ENCODE data around the gene PKHD1.

DNA sequence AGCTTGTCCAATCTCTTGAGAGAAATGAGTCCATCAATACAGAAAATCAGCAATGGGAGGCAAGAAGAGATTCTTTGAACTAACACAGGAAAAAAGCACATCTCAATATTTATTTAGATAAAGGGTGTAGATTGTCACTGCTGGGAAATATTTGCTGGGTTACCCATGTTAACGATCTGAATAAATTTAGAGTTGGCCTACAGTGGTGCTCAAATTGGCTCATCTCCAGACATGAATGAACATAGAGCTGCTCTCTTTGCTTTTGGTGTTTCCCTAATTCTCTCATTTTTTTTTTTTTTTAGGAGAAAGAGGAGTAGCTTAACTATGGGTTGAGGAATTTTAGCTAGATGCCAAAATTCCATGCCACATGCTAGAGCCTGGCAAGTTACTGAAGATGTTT is 471.2 kb downstream of the PKHD1 start:
- no peak for TF ChIP-seq EZH2 (IDR thresholded peaks at IDR 0.05; ENCODE audit: low read depth, low read length, severe bottlenecking)
- no peak for TF ChIP-seq CTCF (IDR thresholded peaks at IDR 0.05; ENCODE audit: control extremely low read depth in 1 of 3, insufficient read depth in 1 of 3, low read depth in 1 of 3, low read length in 3 of 3)
- TF ChIP-seq POLR2AphosphoS5 (IDR thresholded peaks at IDR 0.05; ENCODE audit: low read depth, low read length) = no peak
- TF ChIP-seq TAF1 (IDR thresholded peaks at IDR 0.05; ENCODE audit: low read depth, low read length) = no peak
- TF ChIP-seq POLR2A (IDR thresholded peaks at IDR 0.05; ENCODE audit: control extremely low read depth in 1 of 2, low read depth in 2 of 2, low read length in 2 of 2) = no peak
- TF ChIP-seq CBX8 (IDR thresholded peaks at IDR 0.05; ENCODE audit: borderline replicate concordance, low read depth, low read length) = no peak
- no peak for TF ChIP-seq NRF1 (IDR thresholded peaks at IDR 0.05; ENCODE audit: low read depth, low read length)
- TF ChIP-seq, protein P1, sequence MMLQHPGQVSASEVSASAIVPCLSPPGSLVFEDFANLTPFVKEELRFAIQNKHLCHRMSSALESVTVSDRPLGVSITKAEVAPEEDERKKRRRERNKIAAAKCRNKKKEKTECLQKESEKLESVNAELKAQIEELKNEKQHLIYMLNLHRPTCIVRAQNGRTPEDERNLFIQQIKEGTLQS (IDR thresholded peaks at IDR 0.05; ENCODE audit: insufficient read depth, low read depth, low read length) = no peak
- no peak for TF ChIP-seq MAFK (IDR thresholded peaks at IDR 0.05; ENCODE audit: low read depth, low read length)
- no peak for TF ChIP-seq CEBPB (IDR thresholded peaks at IDR 0.05; ENCODE audit: low read depth, low read length)
- no peak for TF ChIP-seq FOSL1 (IDR thresholded peaks at IDR 0.05; ENCODE audit: insufficient read depth, low read depth, low read length)
- TF ChIP-seq SIRT6 (IDR thresholded peaks at IDR 0.05; ENCODE audit: low read length) = no peak
- no peak for TF ChIP-seq SP4 (IDR thresholded peaks at IDR 0.05; ENCODE audit: low read length)

Measured in H1 (cell line).